CD4-positive, CD25-positive, alpha-beta regulatory T cell (primary cell): Measurements from ENCODE around the gene MOB3B. TPM values are rescaled to one million over a fixed set of nuclear protein-coding genes. Genes with fewer than 3 reads are reported as not detected.

Experiments used
- ATAC-seq, 2 donors: fragments of 150-1000 bp; cut with Tn5 transposase; one replicate each; pipeline ENCODE4 v1.10.0; 2021; ENCODE audit warnings: low read depth in 2 of 2, moderate number of reproducible peaks in 2 of 2, moderate library complexity in 1 of 2
- DNase-seq, 3 donors: peaks; one replicate each; pipeline versions ENCODE4 v3.0.0 to v3.0.0-alpha.2; 2012 to 2022; ENCODE audit warnings: mixed read lengths in 1 of 3
- H3K27ac ChIP-seq: one replicate; pipeline ENCODE4 v1.7.0; 2013; ENCODE audit warnings: mild to moderate bottlenecking, low read length; ENCODE audit not compliant: insufficient read depth, poor library complexity, severe bottlenecking
- H3K27me3 ChIP-seq: one replicate; pipeline ENCODE4 v1.7.0; 2013; ENCODE audit warnings: low read length; ENCODE audit not compliant: control insufficient read depth, insufficient read depth
- H3K36me3 ChIP-seq: one replicate; pipeline ENCODE4 v1.7.0; 2013; ENCODE audit warnings: mild to moderate bottlenecking, low read length, moderate library complexity; ENCODE audit not compliant: control insufficient read depth, insufficient read depth
- H3K4me1 ChIP-seq: 2 replicates; pipeline ENCODE4 v1.7.0; 2013; ENCODE audit warnings: mild to moderate bottlenecking, low read length; ENCODE audit not compliant: insufficient read depth, control insufficient read depth, poor library complexity, severe bottlenecking
- H3K4me3 ChIP-seq: one replicate; pipeline ENCODE4 v1.7.0; 2013; ENCODE audit warnings: low read depth, mild to moderate bottlenecking, low read length, moderate library complexity
- H3K9me3 ChIP-seq, 2 experiments: 1 replicate in 1 of 2; 2 replicates in 1 of 2; pipeline ENCODE4 v1.7.0; 2013; ENCODE audit warnings: low read length in 2 of 2, mild to moderate bottlenecking in 1 of 2, moderate library complexity in 1 of 2; ENCODE audit not compliant: control insufficient read depth in 2 of 2
- H3K27ac Mint-ChIP-seq, 3 donors: one replicate each; pipeline ENCODE4 v1.8.0; 2020 to 2022; ENCODE audit warnings: mild to moderate bottlenecking in 3 of 3, mixed read lengths in 3 of 3, moderate library complexity in 2 of 3
- H3K27me3 Mint-ChIP-seq: one replicate; pipeline ENCODE4 v1.8.0; 2022; ENCODE audit warnings: mild to moderate bottlenecking, mixed read lengths
- H3K36me3 Mint-ChIP-seq: one replicate; pipeline ENCODE4 v1.8.0; 2020; ENCODE audit warnings: mixed read lengths
- H3K4me1 Mint-ChIP-seq, 4 donors: one replicate each; pipeline ENCODE4 v1.8.0; 2020 to 2022; ENCODE audit warnings: mixed read lengths in 4 of 4, mild to moderate bottlenecking in 1 of 4
- H3K4me3 Mint-ChIP-seq, 4 donors: one replicate each; pipeline ENCODE4 v1.8.0; 2020 to 2022; ENCODE audit warnings: mild to moderate bottlenecking in 4 of 4, mixed read lengths in 4 of 4, moderate library complexity in 3 of 4
- H3K9me3 Mint-ChIP-seq, 7 donors: one replicate each; pipeline ENCODE4 v1.8.0; 2020 to 2022; ENCODE audit warnings: mixed read lengths in 7 of 7, mild to moderate bottlenecking in 3 of 7, moderate library complexity in 2 of 7
- polyA plus RNA-seq, 4 donors: library from polyadenylated mRNA; unstranded; fragments of 300-500 nt; fragmentation: Illumina TruSeq; gene quantifications; one replicate each; pipeline ENCODE4 v1.2.3, GENCODE V29; 2021
- total RNA-seq: library from RNA; stranded (reverse); gene quantifications from one replicate; pipeline ENCODE4 v1.2.3, GENCODE V29; 2022

The MOB3B gene
- total and polyA plus RNA-seq, 5 donors from 2014 or later, result 0.02 to 0.12 (median 0.11) TPM; not detected in 2

- no peaks in the 10 kb centered on the region for H3K4me1 ChIP-seq
Observed at GRCh38 chr9:27440888-27441740, 88.5 kb downstream of the MOB3B start.

GRCh38 chr9:27438522-27438921 lies 91.1 kb downstream of the MOB3B start:
- Mint-ChIP-seq H3K4me3 (no peak overlapping the region), H3K4me1 (no peaks in the 10 kb centered on the region), H3K27ac (no peak overlapping the region), H3K36me3 (no peaks in the 10 kb centered on the region), H3K9me3 (peaks cover 0 to 3% (median 0%) of the 10 kb centered on the region in 7 donors), H3K27me3 (peaks cover 7% of the 10 kb centered on the region)
- H3K27me3 ChIP-seq, result no peaks in the 10 kb centered on the region
- no peaks in the 10 kb centered on the region for H3K36me3 ChIP-seq
- H3K4me3 ChIP-seq, result no peak overlapping the region
- ATAC-seq, result no peak
- no peak overlapping the region for H3K27ac ChIP-seq
- no peak for DNase-seq
- no peaks in the 10 kb centered on the region for H3K4me1 ChIP-seq
- H3K9me3 ChIP-seq, result no peaks in the 10 kb centered on the region

More at GRCh38 chr9:27440888-27441740, 88.5 kb downstream of the MOB3B start:
- H3K36me3 ChIP-seq, result no peaks in the 10 kb centered on the region
- ATAC-seq (no peak), DNase-seq (no peak)
- Mint-ChIP-seq H3K4me1 (no peaks in the 10 kb centered on the region), H3K4me3 (no peak overlapping the region), H3K27ac (no peak overlapping the region), H3K36me3 (no peaks in the 10 kb centered on the region), H3K9me3 (no peaks in the 10 kb centered on the region), H3K27me3 (no peaks in the 10 kb centered on the region)
- no peaks in the 10 kb centered on the region for H3K27me3 ChIP-seq
- H3K9me3 ChIP-seq, result no peaks in the 10 kb centered on the region
- no peak overlapping the region for H3K4me3 ChIP-seq
- H3K27ac ChIP-seq, result no peak overlapping the region

- Histone ChIP-seq H3K27ac (no peak overlapping the region), H3K9me3 (no peaks in the 10 kb centered on the region), H3K4me1 (no peaks in the 10 kb centered on the region), H3K4me3 (no peak overlapping the region), H3K36me3 (no peaks in the 10 kb centered on the region), H3K27me3 (no peaks in the 10 kb centered on the region)
- Mint-ChIP-seq H3K27ac (no peak overlapping the region), H3K4me1 (no peaks in the 10 kb centered on the region), H3K27me3 (peaks cover 7% of the 10 kb centered on the region), H3K9me3 (peaks cover 0 to 3% (median 0%) of the 10 kb centered on the region in 7 donors), H3K4me3 (no peak overlapping the region), H3K36me3 (no peaks in the 10 kb centered on the region)
- ATAC-seq (no peak), DNase-seq (no peak)
Observed at GRCh38 chr9:27437652-27438373, 91.8 kb downstream of the MOB3B start.

GRCh38 chr9:27436234-27436633 lies 93.4 kb downstream of the MOB3B start:
- Histone ChIP-seq H3K27me3 (no peaks in the 10 kb centered on the region), H3K4me3 (no peak overlapping the region), H3K27ac (no peak overlapping the region), H3K9me3 (no peaks in the 10 kb centered on the region), H3K36me3 (no peaks in the 10 kb centered on the region), H3K4me1 (no peaks in the 10 kb centered on the region)
- ATAC-seq (no peak), DNase-seq (no peak)
- Mint-ChIP-seq H3K9me3 (peaks cover 0 to 3% (median 0%) of the 10 kb centered on the region in 7 donors), H3K27ac (no peak overlapping the region), H3K36me3 (no peaks in the 10 kb centered on the region), H3K4me3 (no peak overlapping the region), H3K27me3 (peaks cover 7% of the 10 kb centered on the region), H3K4me1 (peaks cover 0 to 5% (median under 1%) of the 10 kb centered on the region in 4 donors)

- Histone ChIP-seq H3K4me1 (no peaks in the 10 kb centered on the region), H3K27ac (no peak overlapping the region), H3K27me3 (no peaks in the 10 kb centered on the region), H3K36me3 (no peaks in the 10 kb centered on the region), H3K9me3 (no peaks in the 10 kb centered on the region), H3K4me3 (no peak overlapping the region)
- no peaks in the 10 kb centered on the region for H3K36me3 Mint-ChIP-seq
- peaks cover 0 to 3% (median 0%) of the 10 kb centered on the region in 7 donors for H3K9me3 Mint-ChIP-seq
- H3K27ac Mint-ChIP-seq, result no peak overlapping the region
- ATAC-seq (no peak), DNase-seq (no peak)
- peaks cover 7% of the 10 kb centered on the region for H3K27me3 Mint-ChIP-seq
- H3K4me3 Mint-ChIP-seq, result no peak overlapping the region
- H3K4me1 Mint-ChIP-seq, result peaks cover 0 to 5% (median under 1%) of the 10 kb centered on the region in 4 donors
Observed at GRCh38 chr9:27433631-27434325, 95.8 kb downstream of the MOB3B start.

- Histone ChIP-seq H3K27ac (no peak overlapping the region), H3K36me3 (no peaks in the 10 kb centered on the region), H3K9me3 (no peaks in the 10 kb centered on the region), H3K4me3 (no peak overlapping the region), H3K4me1 (no peaks in the 10 kb centered on the region), H3K27me3 (no peaks in the 10 kb centered on the region)
- no peak overlapping the region for H3K27ac Mint-ChIP-seq
- H3K27me3 Mint-ChIP-seq, result peaks cover 11% of the 10 kb centered on the region
- ATAC-seq (no peak), DNase-seq (peak in 1 of 3 donors; percentile 4)
- H3K4me1 Mint-ChIP-seq, result peaks cover 0 to 5% (median under 1%) of the 10 kb centered on the region in 4 donors
- no peak overlapping the region for H3K4me3 Mint-ChIP-seq
- H3K9me3 Mint-ChIP-seq, result peaks cover 0 to 3% (median 0%) of the 10 kb centered on the region in 7 donors
- H3K36me3 Mint-ChIP-seq, result no peaks in the 10 kb centered on the region
Observed at GRCh38 chr9:27432308-27432707, 97.3 kb downstream of the MOB3B start.

GRCh38 chr9:27431543-27432147 lies 98.0 kb downstream of the MOB3B start:
- no peaks in the 10 kb centered on the region for H3K36me3 Mint-ChIP-seq
- Histone ChIP-seq H3K36me3 (no peaks in the 10 kb centered on the region), H3K4me1 (no peaks in the 10 kb centered on the region), H3K9me3 (no peaks in the 10 kb centered on the region), H3K4me3 (no peak overlapping the region), H3K27ac (no peak overlapping the region), H3K27me3 (no peaks in the 10 kb centered on the region)
- H3K27ac Mint-ChIP-seq, result no peak overlapping the region
- peaks cover 0 to 3% (median 0%) of the 10 kb centered on the region in 7 donors for H3K9me3 Mint-ChIP-seq
- H3K4me3 Mint-ChIP-seq, result no peak overlapping the region
- peaks cover 11% of the 10 kb centered on the region for H3K27me3 Mint-ChIP-seq
- DNase-seq (no peak), ATAC-seq (no peak)
- H3K4me1 Mint-ChIP-seq, result peaks cover 0 to 5% (median under 1%) of the 10 kb centered on the region in 4 donors
